BE2C (cell line): ENCODE results near the gene TBXAS1.

Experiments used
- DNase-seq: peaks from one replicate; pipeline ENCODE4 v3.0.0-alpha.2; 2020
- H3K27me3 ChIP-seq: fragments of 250-450 bp; sonication (Bioruptor Pico); 2 replicates; pipeline ENCODE4 v1.5.1; 2020; ENCODE audit warnings: mild to moderate bottlenecking
- H3K36me3 ChIP-seq: fragments of 250-450 bp; sonication (Bioruptor Pico); 2 replicates; pipeline ENCODE4 v1.5.1; 2020; ENCODE audit warnings: mild to moderate bottlenecking
- H3K4me1 ChIP-seq: fragments of 250-450 bp; sonication (Bioruptor Pico); 2 replicates; pipeline ENCODE4 v1.5.1; 2020
- H3K4me3 ChIP-seq: 2 replicates; pipeline ENCODE4 v1.5.1; 2011; ENCODE audit warnings: low read depth, low read length
- H3K9me3 ChIP-seq: fragments of 250-450 bp; sonication (Bioruptor Pico); 2 replicates; pipeline ENCODE4 v1.5.1; 2020
- CTCF ChIP-seq: IDR thresholded peaks from 2 replicates; pipeline ENCODE4 v1.5.1; 2012; ENCODE audit warnings: mild to moderate bottlenecking, low read depth, low read length

Gene TBXAS1

GRCh38 chr7:140056431-140057142 is 227.5 kb downstream of the TBXAS1 start:
- peaks cover 14% of the 10 kb centered on the region for H3K4me1 ChIP-seq
- no peaks in the 10 kb centered on the region for H3K9me3 ChIP-seq
- no peaks in the 10 kb centered on the region for H3K36me3 ChIP-seq
- no peaks in the 10 kb centered on the region for H3K27me3 ChIP-seq
- no peak overlapping the region for H3K4me3 ChIP-seq
- TF ChIP-seq CTCF, result no peak
- no peak for DNase-seq

DNA sequence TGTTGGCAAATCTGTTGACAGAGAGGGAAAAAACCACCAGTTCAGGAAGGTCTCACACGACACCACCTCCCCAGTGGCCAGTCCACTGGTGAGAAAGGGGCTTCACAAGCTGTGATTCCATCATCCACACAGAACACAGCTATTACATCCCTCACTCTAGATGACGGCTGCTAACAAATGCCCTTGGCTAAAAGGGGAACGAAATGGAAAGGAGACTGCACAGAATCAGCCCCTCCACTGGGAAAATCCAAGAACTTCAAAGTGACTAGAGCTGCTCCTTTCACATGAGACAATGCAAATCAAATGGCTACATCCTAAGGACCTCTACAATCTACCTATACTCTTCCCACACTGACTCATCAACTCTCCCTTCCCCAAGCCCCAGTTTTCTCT is 228.1 kb downstream of the TBXAS1 start:
- Histone ChIP-seq H3K4me1 (peaks cover 14% of the 10 kb centered on the region), H3K27me3 (no peaks in the 10 kb centered on the region), H3K9me3 (no peaks in the 10 kb centered on the region), H3K4me3 (no peak overlapping the region), H3K36me3 (no peaks in the 10 kb centered on the region)
- DNase-seq, result no peak
- no peak for TF ChIP-seq CTCF

DNA sequence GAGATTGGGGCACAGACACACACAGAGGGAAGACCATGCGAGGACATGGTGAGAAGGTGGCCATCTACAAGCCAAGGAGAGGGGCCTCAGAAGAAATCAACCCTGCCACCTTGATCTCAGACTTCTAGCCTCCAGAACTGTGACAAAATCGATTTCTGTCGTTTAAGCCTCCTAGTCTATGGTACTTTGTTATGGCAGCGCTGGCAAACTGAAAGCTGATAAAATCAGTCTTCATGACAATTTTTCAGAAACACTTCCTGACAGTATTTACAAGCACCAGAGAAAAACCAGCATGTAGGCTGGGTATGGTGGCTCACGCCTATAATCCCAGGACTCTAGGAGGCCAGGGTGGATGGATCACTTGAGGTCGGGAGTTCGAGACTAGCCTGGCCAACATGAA is 229.5 kb downstream of the TBXAS1 start:
- Histone ChIP-seq H3K9me3 (no peaks in the 10 kb centered on the region), H3K4me1 (peaks cover 14% of the 10 kb centered on the region), H3K4me3 (no peak overlapping the region), H3K36me3 (no peaks in the 10 kb centered on the region), H3K27me3 (no peaks in the 10 kb centered on the region)
- no peak for TF ChIP-seq CTCF
- DNase-seq, result no peak

DNA sequence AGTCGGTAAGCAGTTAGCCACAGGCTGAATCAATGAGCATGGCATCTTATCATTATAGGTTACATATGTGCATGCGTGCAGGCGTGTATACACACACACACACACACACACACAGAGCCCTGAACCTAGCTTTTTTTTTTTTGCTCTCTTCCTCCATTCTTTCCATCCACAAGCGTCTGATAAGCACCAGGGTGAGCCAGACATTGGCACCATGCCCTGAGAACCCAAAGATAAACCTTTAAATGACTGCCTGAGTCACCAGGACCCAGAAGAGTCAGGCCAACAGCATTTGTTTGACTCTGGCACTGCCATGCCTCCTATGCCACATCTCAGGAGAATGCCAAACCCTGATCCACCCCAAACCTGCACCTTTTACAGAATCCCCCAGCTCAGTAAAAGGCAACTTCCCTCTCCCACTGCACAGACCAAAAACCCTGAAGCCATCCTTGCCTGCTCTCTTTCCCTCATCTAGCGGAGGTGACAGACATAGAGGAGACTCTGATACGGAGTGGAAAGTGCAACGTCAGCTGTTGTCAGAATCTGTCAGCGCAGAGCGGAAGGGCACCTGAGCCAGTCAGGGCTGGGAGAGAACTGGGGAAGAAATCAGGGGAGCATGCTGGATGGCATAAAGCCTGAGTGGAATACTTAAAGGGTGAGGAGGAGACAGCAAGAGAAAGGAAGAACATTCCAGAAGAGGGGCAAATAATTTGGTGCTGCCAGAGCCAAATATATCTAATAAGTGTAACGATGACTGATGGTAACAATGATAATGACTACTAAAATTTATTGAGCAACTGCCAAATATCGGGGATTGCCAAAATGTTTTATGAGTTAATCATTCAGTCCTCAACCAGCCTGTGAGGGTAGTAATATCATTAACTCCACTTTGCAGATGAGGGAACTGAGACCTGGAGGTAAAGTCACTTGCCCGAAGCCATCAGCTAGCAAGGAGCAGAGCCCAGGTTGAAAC is 230.5 kb downstream of the TBXAS1 start:
- peaks cover 14% of the 10 kb centered on the region for H3K4me1 ChIP-seq
- H3K4me3 ChIP-seq, result no peak overlapping the region
- no peaks in the 10 kb centered on the region for H3K36me3 ChIP-seq
- no peak for TF ChIP-seq CTCF
- H3K27me3 ChIP-seq, result no peaks in the 10 kb centered on the region
- peak; percentile 82 for DNase-seq
- H3K9me3 ChIP-seq, result no peaks in the 10 kb centered on the region

GRCh38 chr7:140060243-140060630 is 231.2 kb downstream of the TBXAS1 start:
- H3K4me1 ChIP-seq, result peaks cover 14% of the 10 kb centered on the region
- no peaks in the 10 kb centered on the region for H3K27me3 ChIP-seq
- no peaks in the 10 kb centered on the region for H3K36me3 ChIP-seq
- TF ChIP-seq CTCF, result no peak
- H3K9me3 ChIP-seq, result no peaks in the 10 kb centered on the region
- no peak for DNase-seq
- H3K4me3 ChIP-seq, result no peak overlapping the region
